DND-41 (cell line): ENCODE data around the gene GPR37L1.
A peak's percentile ranks its signal among the peaks of the same experiment; 100 is the strongest.

Source experiments
- EZH2 ChIP-seq: IDR thresholded peaks from 3 replicates; pipeline ENCODE4 v1.6.1; 2012; ENCODE audit warnings: borderline replicate concordance, low read depth, mild to moderate bottlenecking, moderate library complexity, low read length, inconsistent platforms; ENCODE audit not compliant: severe bottlenecking
- TF ChIP-seq, protein P1 (sequence below): IDR thresholded peaks from 2 replicates; pipeline ENCODE4 v1.5.1; 2012; ENCODE audit warnings: borderline replicate concordance, low read length, moderate library complexity, mild to moderate bottlenecking; ENCODE audit not compliant: poor library complexity, severe bottlenecking; ENCODE audit errors: extremely low read depth

DNA sequence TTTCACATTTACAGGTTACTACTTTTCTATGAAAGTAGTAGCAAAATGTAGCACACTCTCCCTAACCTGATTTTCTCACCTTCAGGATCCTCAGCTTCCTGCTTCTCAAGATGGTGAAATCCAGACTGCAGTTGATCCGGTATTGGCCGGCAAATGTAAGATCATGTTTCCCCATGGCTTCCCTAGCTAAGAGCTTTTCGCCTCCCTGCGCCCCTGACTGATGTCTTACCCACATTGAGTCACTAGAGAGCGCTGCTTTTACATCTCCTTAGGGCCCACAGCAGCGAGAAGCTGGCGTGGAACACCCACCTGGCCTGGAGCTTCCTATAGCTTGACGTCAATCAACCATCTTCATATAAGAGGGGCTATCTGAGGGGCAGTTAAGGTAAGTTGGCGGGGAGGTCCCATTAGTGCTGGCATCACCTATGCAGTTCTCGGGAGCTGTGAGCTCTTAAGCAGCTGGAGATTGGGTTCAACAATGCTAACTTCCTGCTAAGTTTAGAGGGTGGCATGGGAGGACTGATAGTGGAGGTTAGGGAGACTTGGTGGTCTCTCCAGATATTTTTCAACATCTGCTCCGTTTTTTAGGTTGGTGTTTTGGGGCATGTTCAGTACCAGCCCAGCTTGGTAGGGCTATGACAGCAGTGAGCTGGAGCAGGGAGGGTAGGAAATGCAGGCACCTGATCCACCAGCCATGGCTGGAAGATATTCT lies 32.2 kb downstream of the GPR37L1 start:
- no peak for TF ChIP-seq EZH2
- TF ChIP-seq, protein P1, sequence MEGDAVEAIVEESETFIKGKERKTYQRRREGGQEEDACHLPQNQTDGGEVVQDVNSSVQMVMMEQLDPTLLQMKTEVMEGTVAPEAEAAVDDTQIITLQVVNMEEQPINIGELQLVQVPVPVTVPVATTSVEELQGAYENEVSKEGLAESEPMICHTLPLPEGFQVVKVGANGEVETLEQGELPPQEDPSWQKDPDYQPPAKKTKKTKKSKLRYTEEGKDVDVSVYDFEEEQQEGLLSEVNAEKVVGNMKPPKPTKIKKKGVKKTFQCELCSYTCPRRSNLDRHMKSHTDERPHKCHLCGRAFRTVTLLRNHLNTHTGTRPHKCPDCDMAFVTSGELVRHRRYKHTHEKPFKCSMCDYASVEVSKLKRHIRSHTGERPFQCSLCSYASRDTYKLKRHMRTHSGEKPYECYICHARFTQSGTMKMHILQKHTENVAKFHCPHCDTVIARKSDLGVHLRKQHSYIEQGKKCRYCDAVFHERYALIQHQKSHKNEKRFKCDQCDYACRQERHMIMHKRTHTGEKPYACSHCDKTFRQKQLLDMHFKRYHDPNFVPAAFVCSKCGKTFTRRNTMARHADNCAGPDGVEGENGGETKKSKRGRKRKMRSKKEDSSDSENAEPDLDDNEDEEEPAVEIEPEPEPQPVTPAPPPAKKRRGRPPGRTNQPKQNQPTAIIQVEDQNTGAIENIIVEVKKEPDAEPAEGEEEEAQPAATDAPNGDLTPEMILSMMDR: peak; percentile 74
